HG03025 (cell line): Measurements from ENCODE around the gene SUPT3H.

ENCODE experiments used
- ATAC-seq: cut with Tn5 transposase; IDR thresholded peaks from one replicate; pipeline ENCODE4 v1.9.1; 2021; ENCODE audit warnings: mild to moderate bottlenecking, moderate library complexity; ENCODE audit not compliant: unreplicated experiment, low FRiP score

SUPT3H gene

DNA sequence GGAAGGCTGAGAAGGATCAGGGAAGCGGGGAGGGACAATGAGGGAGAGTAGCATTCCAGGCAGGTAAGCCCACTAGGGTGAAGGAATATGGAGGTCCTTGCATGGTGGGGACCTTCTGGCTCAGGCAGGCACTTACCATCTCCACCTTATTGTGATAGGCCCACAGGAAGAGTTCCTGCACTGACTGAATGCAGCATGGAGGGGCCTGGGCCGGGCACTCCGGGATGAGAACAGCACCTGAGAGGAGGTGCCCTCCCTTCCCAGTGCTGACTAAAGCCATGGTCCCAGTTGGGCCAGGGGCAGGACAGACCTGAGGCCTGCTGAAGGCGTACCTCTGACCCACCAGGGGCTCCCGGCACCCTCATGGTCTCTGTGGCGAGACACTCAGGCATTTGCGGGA, 597.6 kb downstream of the SUPT3H start:
- no peak for ATAC-seq

DNA sequence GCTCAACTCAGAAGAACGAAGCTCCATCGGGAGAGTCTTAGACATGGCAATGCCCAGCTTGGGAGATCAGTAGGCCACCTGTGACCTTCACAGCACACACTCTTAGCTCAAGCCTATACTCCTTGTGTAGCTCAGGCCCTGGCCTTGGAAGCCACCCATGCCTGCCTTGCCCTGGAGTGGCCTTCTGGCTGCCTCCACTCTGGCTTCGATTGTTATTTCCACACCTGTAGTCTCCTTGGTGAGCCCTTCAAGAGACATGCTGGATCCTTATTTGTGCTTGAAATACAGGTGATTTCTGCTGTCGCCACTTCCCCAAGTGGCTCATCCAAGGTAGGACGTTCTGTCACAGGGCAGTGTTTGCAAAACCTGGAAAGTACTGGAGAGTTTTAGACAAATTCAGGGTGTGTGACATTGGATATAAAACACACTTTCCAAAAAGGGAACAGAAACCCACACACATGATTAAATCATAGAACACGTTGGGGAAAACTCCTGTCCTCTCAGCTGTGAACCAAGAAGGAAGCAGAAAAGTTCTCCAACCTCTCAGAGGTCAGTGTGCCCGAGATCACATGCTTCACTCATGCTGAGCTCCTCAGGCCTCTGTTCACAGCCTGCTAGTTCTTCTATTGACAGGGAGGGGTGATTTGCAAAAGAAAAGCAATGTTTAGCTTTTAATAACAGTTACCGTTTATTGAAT, 598.5 kb downstream of the SUPT3H start:
- no peak for ATAC-seq
